Activated B cell treated with CpG ODN at 0.5 μM for 24 hours (primary cell): Measurements from ENCODE around the gene FBXL22. TPM values are rescaled to one million over a fixed set of nuclear protein-coding genes. Genes with fewer than 3 reads are reported as not detected.

Experiments used
- ATAC-seq: fragments of 200-7000 bp; cut with Tn5 transposase; one replicate; pipeline ENCODE4 v1.10.0; 2021; ENCODE audit warnings: low read depth, mild to moderate bottlenecking, moderate library complexity
- CTCF ChIA-PET: fragments of 350-600 bp; sonication (Branson Sonifier 250); formaldehyde crosslinking; loops from one replicate; lab custom pipeline; 2021; ENCODE audit warnings: antibody characterized with exemption; lab: Charles Lee
- POLR2A ChIA-PET: fragments of 350-600 bp; sonication (Branson Sonifier 250); formaldehyde crosslinking; loops from one replicate; lab custom pipeline; 2021; ENCODE audit warnings: antibody characterized with exemption; lab: Charles Lee
- DNase-seq: peaks from one replicate; pipeline ENCODE4 v3.0.0; 2022
- H3K27ac Mint-ChIP-seq: one replicate; pipeline ENCODE4 v1.8.0; 2020; ENCODE audit warnings: mixed read lengths
- H3K27me3 Mint-ChIP-seq: one replicate; pipeline ENCODE4 v1.8.0; 2021; ENCODE audit warnings: mixed read lengths
- H3K36me3 Mint-ChIP-seq: one replicate; pipeline ENCODE4 v1.8.0; 2021; ENCODE audit warnings: low read depth, mixed read lengths
- H3K4me1 Mint-ChIP-seq: one replicate; pipeline ENCODE4 v1.8.0; 2021; ENCODE audit warnings: mixed read lengths
- H3K4me3 Mint-ChIP-seq: one replicate; pipeline ENCODE4 v1.8.0; 2020; ENCODE audit warnings: mild to moderate bottlenecking, mixed read lengths
- H3K9me3 Mint-ChIP-seq: one replicate; pipeline ENCODE4 v1.8.0; 2020; ENCODE audit warnings: mixed read lengths
- CTCF ChIP-seq: fragments of 200-600 bp; IDR thresholded peaks from one replicate; pipeline ENCODE4 v1.8.0; 2022; ENCODE audit warnings: antibody characterized with exemption, mild to moderate bottlenecking
- intact Hi-C: fragments of 100-400 bp; cut with micrococcal nuclease; formaldehyde crosslinking; loops from one replicate; pipeline ENCODE4 v1.15.1; 2024
- total RNA-seq: library from RNA; stranded (reverse); gene quantifications from 2 replicates; pipeline ENCODE4 v1.2.3, GENCODE V29; 2022

FBXL22 gene
- total RNA-seq, 1 donor from 2014 or later: 1.2 TPM

DNA sequence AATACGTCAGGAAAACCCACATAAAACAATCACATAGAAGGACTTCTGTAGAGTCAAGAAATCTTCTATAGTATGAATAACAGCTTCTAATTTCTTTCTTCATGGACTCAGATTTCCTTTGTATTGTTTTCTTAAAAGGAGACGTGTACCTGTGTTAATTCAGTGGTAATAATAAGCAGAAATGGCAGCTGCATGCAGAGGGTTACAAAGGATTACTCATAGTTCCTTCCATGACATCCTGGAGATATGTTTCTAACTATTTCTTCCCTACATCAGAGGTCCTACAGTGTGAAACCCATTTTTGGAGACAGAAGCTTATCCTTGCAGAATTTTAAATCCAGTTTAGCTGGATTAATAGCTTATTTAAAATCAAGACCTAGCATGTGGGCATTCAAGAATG, 36.1 kb downstream of the FBXL22 start:
- CTCF ChIA-PET: no interaction called here
- Mint-ChIP-seq H3K9me3 (no peaks in the 10 kb centered on the region), H3K27ac (no peak overlapping the region), H3K36me3 (peaks cover 88% of the 10 kb centered on the region), H3K27me3 (no peaks in the 10 kb centered on the region), H3K4me3 (no peak overlapping the region), H3K4me1 (no peaks in the 10 kb centered on the region)
- intact Hi-C loops: no loop called here
- POLR2A ChIA-PET: interaction anchor here (1.0 kb wide), 1 partner anchor 10 kb away, joined by 3 read pairs; no protein-coding TSS in a partner anchor
- DNase-seq (no peak), ATAC-seq (no peak)
- no peak for TF ChIP-seq CTCF

GRCh38 chr15:63634154-63634553, 37.0 kb downstream of the FBXL22 start:
- Mint-ChIP-seq H3K4me3 (no peak overlapping the region), H3K9me3 (no peaks in the 10 kb centered on the region), H3K27me3 (no peaks in the 10 kb centered on the region), H3K36me3 (peaks cover 89% of the 10 kb centered on the region), H3K27ac (no peak overlapping the region), H3K4me1 (no peaks in the 10 kb centered on the region)
- no peak for DNase-seq
- TF ChIP-seq CTCF: no peak
- ATAC-seq: no peak
- ChIA-PET POLR2A (no interaction called here), CTCF (no interaction called here)
- intact Hi-C loops: no loop called here

DNA sequence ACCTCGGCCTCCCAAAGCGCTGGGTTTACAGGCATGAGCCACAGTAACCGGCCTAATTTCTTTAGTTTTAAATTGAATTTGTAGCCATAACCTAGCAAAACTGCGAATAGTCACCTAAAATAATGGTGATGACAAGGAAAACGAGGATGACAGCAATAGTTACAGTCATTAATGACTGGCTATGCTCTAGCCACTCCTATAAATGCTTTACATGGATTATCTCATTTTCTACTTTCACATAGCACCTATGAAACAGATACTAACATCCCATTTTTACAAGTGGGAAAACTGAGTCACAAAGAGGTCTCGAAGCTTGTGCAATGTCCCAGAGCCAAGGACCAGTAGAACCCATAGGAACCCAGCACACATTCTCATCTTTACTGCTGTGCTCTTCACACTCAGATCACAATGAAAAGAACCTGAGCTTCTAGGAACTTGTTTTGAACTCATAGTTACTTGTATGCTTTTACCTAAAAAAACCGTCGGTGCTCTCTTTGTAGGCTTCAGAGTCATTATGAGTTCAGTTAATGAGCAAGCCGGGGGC, 39.4 kb downstream of the FBXL22 start:
- H3K4me3 Mint-ChIP-seq: no peak overlapping the region
- ATAC-seq (no peak), DNase-seq (no peak)
- H3K4me1 Mint-ChIP-seq: no peaks in the 10 kb centered on the region
- POLR2A ChIA-PET: no interaction called here
- CTCF ChIA-PET: no interaction called here
- H3K9me3 Mint-ChIP-seq: no peaks in the 10 kb centered on the region
- no peaks in the 10 kb centered on the region for H3K27me3 Mint-ChIP-seq
- intact Hi-C loops: no loop called here
- TF ChIP-seq CTCF: no peak
- peaks cover 89% of the 10 kb centered on the region for H3K36me3 Mint-ChIP-seq
- no peak overlapping the region for H3K27ac Mint-ChIP-seq

DNA sequence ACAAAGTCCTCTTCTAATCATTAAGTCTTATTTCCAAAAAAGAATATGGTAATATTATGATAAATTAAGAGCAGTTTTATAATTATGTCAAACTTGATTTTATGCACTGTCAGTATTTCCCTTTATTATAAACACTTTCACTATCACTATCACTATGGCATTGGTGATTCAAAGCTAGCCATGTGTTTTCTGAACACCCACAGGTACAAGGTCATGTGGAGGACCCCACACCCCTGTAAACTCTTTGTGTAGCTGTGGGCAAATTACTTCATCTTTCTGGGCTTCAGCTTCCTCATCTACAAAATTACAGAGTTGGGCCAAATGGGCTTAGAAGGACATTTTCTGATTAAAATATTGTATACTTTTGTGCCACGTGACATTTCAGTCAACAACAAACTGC, 41.7 kb downstream of the FBXL22 start:
- no peaks in the 10 kb centered on the region for H3K27me3 Mint-ChIP-seq
- H3K4me3 Mint-ChIP-seq: no peak overlapping the region
- ChIA-PET CTCF (no interaction called here), POLR2A (no interaction called here)
- ATAC-seq (no peak), DNase-seq (no peak)
- H3K27ac Mint-ChIP-seq: no peak overlapping the region
- no peaks in the 10 kb centered on the region for H3K4me1 Mint-ChIP-seq
- H3K9me3 Mint-ChIP-seq: no peaks in the 10 kb centered on the region
- H3K36me3 Mint-ChIP-seq: peaks cover 81% of the 10 kb centered on the region
- intact Hi-C loops: no loop called here
- TF ChIP-seq CTCF: no peak

GRCh38 chr15:63640146-63640545, 43.0 kb downstream of the FBXL22 start:
- no peaks in the 10 kb centered on the region for H3K4me1 Mint-ChIP-seq
- DNase-seq (no peak), ATAC-seq (no peak)
- no peak for TF ChIP-seq CTCF
- no peaks in the 10 kb centered on the region for H3K27me3 Mint-ChIP-seq
- no peak overlapping the region for H3K4me3 Mint-ChIP-seq
- H3K36me3 Mint-ChIP-seq: peaks cover 83% of the 10 kb centered on the region
- POLR2A ChIA-PET: no interaction called here
- no peaks in the 10 kb centered on the region for H3K9me3 Mint-ChIP-seq
- no peak overlapping the region for H3K27ac Mint-ChIP-seq
- CTCF ChIA-PET: interaction anchor here (1.2 kb wide), 1 partner anchor 16 kb away, joined by 3 read pairs; no protein-coding TSS in a partner anchor
- intact Hi-C loops: no loop called here

Other genes with a start within 250 kb of the FBXL22 start
- gene CA12, start 215.5 kb upstream of the FBXL22 start, total RNA-seq: not detected in 2 replicates
- 92.7 and 110 TPM in 2 replicates for gene USP3, start 92.8 kb upstream of the FBXL22 start, total RNA-seq
- 191 and 201 TPM in 2 replicates for gene HERC1, start 236.6 kb downstream of the FBXL22 start, total RNA-seq